Uterus (tissue), 4 donors: ENCODE results near the gene NIBAN1. TPM values are rescaled to one million over a fixed set of nuclear protein-coding genes. Genes with fewer than 3 reads are reported as not detected.

ENCODE experiments used
- DNase-seq, 2 donors: peaks; one replicate each; pipeline ENCODE4 v3.0.0-alpha.2; 2019 to 2020
- H3K27ac ChIP-seq, 2 donors: fragments of 200-600 bp; sonication (generic); 1 replicate in 1 of 2; 2 replicates in 1 of 2; pipeline ENCODE4 v1.5.1; 2016 to 2018
- H3K27me3 ChIP-seq, 2 donors: fragments of 200-600 bp; sonication (generic); one replicate each; pipeline ENCODE4 v1.5.1; 2018 to 2019; ENCODE audit warnings: control low read depth in 1 of 2
- H3K36me3 ChIP-seq, 2 donors: fragments of 200-600 bp; sonication (generic); one replicate each; pipeline ENCODE4 v1.5.1; 2019; ENCODE audit warnings: control low read depth in 1 of 2
- H3K4me1 ChIP-seq, 2 donors: fragments of 200-600 bp; sonication (generic); one replicate each; pipeline ENCODE4 v1.5.1; 2018 to 2019; ENCODE audit warnings: control low read depth in 1 of 2
- H3K4me3 ChIP-seq, 2 donors: fragments of 200-600 bp; sonication (generic); 1 replicate in 1 of 2; 2 replicates in 1 of 2; pipeline ENCODE4 v1.5.1; 2018 to 2019; ENCODE audit warnings: mild to moderate bottlenecking in 1 of 2
- H3K9me3 ChIP-seq, 2 donors: fragments of 200-600 bp; sonication (generic); one replicate each; pipeline ENCODE4 v1.5.1; 2019; ENCODE audit warnings: control low read depth in 1 of 2
- CTCF ChIP-seq, 4 experiments: fragments of 200-600 bp in 2 of 4; fragments of 450-650 bp in 2 of 4; sonication (generic) in 2 of 4; IDR thresholded peaks; one replicate each; pipeline ENCODE4 v1.5.1; 2016 to 2019; ENCODE audit warnings: antibody characterized with exemption in 4 of 4, mild to moderate bottlenecking in 2 of 4, moderate library complexity in 1 of 4
- POLR2A ChIP-seq, 2 donors: fragments of 450-650 bp; IDR thresholded peaks; one replicate each; pipeline ENCODE4 v1.6.1; 2016; ENCODE audit warnings: antibody characterized with exemption in 2 of 2, mild to moderate bottlenecking in 1 of 2, moderate library complexity in 1 of 2
- intact Hi-C: fragments of 100-400 bp; cut with DNase I; formaldehyde crosslinking; loops from one replicate; pipeline ENCODE4 v1.15.1; 2023; ENCODE audit warnings: low total_unique reads
- total RNA-seq, 4 donors: library from RNA; depleted of rRNA in 3 of 4; stranded (reverse); fragments of >200 nt in 3 of 4; gene quantifications; one replicate each; pipeline versions ENCODE4 v1.1.0 to v1.2.4, GENCODE V29; 2014 to 2023
- donor health status: DM: yes; HTN: yes; CAD: no.

NIBAN1 gene
- total RNA-seq, 4 donors from 2014 or later = 27.2 to 46.4 (median 32.5) TPM

DNA sequence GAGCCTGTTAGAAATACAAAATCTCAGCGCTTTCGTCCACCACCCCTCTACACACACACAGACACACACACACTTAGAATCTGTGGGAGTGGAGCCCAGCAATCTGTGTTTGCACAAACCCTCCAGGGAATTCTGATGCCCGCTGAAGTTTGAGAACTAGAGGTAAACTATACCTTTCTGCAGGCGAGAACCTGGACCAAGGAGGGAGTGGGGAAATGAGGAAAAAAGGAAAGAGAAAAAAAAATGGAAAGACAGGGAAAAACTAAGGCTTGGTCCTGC lies 468 bp upstream of the NIBAN1 start:
- DNase-seq = no peak
- Histone ChIP-seq H3K27me3 (no peaks in the 10 kb centered on the region), H3K36me3 (no peaks in the 10 kb centered on the region), H3K9me3 (no peaks in the 10 kb centered on the region), H3K4me1 (no peaks in the 10 kb centered on the region), H3K4me3 (peak overlapping the region; percentile 52 to 63), H3K27ac (peak overlapping the region; percentile 80 to 84)
- TF ChIP-seq CTCF (IDR thresholded peaks at IDR 0.05) (no peak), POLR2A (IDR thresholded peaks at IDR 0.05) (no peak)
- intact Hi-C loops = no loop called here

GRCh38 chr1:184973272-184974055 lies 844 bp downstream of the NIBAN1 start:
- H3K27me3 ChIP-seq = no peaks in the 10 kb centered on the region
- no peaks in the 10 kb centered on the region for H3K36me3 ChIP-seq
- no peaks in the 10 kb centered on the region for H3K4me1 ChIP-seq
- intact Hi-C loops = no loop called here
- peak overlapping the region; percentile 52 to 63 for H3K4me3 ChIP-seq
- DNase-seq = peak; percentile 50 to 56
- peak overlapping the region; percentile 80 to 84 for H3K27ac ChIP-seq
- H3K9me3 ChIP-seq = no peaks in the 10 kb centered on the region
- no peak for TF ChIP-seq POLR2A (IDR thresholded peaks at IDR 0.05)
- no peak for TF ChIP-seq CTCF (IDR thresholded peaks at IDR 0.05)

DNA sequence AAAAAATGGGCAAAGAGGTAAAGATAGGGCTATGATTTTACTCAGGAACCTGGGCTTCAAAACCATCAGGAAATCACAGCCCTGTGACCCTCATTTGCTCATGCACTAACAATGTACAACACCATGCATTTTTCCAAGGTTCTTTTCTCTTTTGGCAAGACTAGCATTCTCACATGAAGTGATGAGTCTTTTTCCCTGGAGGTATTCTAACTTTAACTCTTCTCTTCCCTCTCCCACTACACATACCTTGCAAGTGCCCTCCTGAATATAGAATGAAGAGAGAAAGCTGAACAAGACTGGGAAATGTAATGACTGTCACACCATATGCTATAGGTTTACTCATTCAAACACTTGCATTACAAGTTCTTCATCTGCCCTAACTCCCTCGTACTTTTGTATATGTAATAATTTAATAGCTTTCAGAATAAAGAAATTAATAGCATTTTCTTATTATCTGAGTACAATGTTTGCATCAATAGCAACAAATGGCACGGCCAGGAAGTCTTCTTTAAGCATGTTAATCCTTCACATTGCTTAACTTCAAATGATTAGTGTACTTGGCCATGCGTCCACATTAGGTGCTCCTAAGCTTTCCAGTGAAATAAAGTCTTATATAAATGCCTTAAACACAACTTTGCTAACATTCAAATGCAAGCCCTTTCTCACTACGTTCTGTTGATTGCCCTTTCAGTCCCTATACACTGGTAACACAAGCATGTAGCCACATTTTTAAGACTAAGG lies 1.8 kb downstream of the NIBAN1 start:
- intact Hi-C loops = no loop called here
- DNase-seq = no peak
- Histone ChIP-seq H3K4me3 (peak overlapping the region; percentile 52 to 63), H3K4me1 (no peaks in the 10 kb centered on the region), H3K36me3 (no peaks in the 10 kb centered on the region), H3K27ac (peak overlapping the region; percentile 80 to 84), H3K9me3 (no peaks in the 10 kb centered on the region), H3K27me3 (no peaks in the 10 kb centered on the region)
- TF ChIP-seq CTCF (IDR thresholded peaks at IDR 0.05) (no peak), POLR2A (IDR thresholded peaks at IDR 0.05) (no peak)

- intact Hi-C loops = no loop called here
Observed at GRCh38 chr1:184971522-184972265, 2.6 kb downstream of the NIBAN1 start.

More at GRCh38 chr1:184971522-184972265, 2.6 kb downstream of the NIBAN1 start:
- no peaks in the 10 kb centered on the region for H3K4me1 ChIP-seq
- H3K27ac ChIP-seq = peak overlapping the region; percentile 49 to 80
- no peak for DNase-seq
- TF ChIP-seq CTCF (IDR thresholded peaks at IDR 0.05) = no peak
- no peak overlapping the region for H3K4me3 ChIP-seq
- H3K27me3 ChIP-seq = no peaks in the 10 kb centered on the region
- no peaks in the 10 kb centered on the region for H3K9me3 ChIP-seq
- no peaks in the 10 kb centered on the region for H3K36me3 ChIP-seq
